Activated CD8-positive, alpha-beta memory T cell treated with anti-CD3 and anti-CD28 coated beads for 36 hours (primary cell): ENCODE measurements around the gene BEST4. TPM values are rescaled to one million over a fixed set of nuclear protein-coding genes. Genes with fewer than 3 reads are reported as not detected.
"Not testable (repeated sequence)": the region's sequence is repeated elsewhere in the genome, so short reads cannot be mapped to it uniquely, and the experiment has no call there.

Source experiments
- CTCF ChIA-PET: fragments of 350-600 bp; sonication (Branson Sonifier 250); formaldehyde crosslinking; loops from one replicate; lab custom pipeline; 2021; ENCODE audit warnings: antibody characterized with exemption; lab: Charles Lee
- POLR2A ChIA-PET: fragments of 350-600 bp; sonication (Branson Sonifier 250); formaldehyde crosslinking; loops from one replicate; lab custom pipeline; 2021; ENCODE audit warnings: antibody characterized with exemption; lab: Charles Lee
- total RNA-seq, 2 experiments: library from RNA; stranded (reverse); gene quantifications; one replicate each; pipeline ENCODE4 v1.2.3, GENCODE V29; 2021

Gene BEST4
- total RNA-seq, 2 experiments from 2014 or later, result 1.1 to 1.3 TPM

DNA sequence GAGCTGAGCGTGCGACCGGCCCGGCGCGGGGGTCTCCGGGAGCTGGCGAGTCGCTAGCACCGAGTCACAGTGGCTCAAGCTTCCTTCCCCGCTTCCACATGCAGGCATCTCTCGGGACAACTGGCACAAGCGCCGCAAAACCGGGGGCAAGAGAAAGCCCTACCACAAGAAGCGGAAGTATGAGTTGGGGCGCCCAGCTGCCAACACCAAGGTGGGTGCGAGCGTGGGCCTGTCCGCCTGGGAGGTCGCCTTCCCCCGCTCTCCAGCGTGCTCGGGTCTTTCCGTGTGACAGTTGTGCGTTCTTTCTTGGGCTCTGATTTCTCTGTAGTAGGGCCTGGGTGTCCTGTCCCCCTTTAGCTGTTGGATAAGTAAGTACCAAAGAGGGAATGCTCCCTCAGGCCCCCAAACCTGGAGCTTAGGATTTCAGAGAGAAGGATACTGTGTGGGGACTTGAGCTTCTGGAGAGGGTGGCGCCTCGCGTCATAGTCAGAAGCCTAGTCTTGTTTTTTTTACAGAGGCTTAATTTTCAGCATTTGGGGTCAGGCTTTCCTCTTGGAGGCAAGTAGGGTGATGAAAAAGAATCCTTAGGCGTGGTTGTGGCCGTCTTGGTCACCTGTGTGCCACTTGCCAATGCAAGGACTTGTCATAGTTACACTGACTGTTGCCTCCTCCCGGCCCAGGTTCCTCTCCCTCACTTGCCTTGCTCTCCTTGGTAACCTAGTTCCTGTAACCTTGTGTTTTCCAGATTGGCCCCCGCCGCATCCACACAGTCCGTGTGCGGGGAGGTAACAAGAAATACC is 11.8 kb downstream of the BEST4 start:
- ChIA-PET CTCF (interaction anchor here (1.2 to 2.5 kb wide), 6 partner anchors 9 to 45 kb away, joined by 3 to 16 read pairs (median 6); partner anchors contain the start of genes BTBD19, PLK3 and RNU5D-1), POLR2A (interaction anchor here (0.8 to 3.8 kb wide), 13 partner anchors 8 to 527 kb away, joined by 3 to 30 read pairs (median 7); partner anchors contain the start of genes BTBD19, HECTD3, PLK3 and RNU5D-1)

DNA sequence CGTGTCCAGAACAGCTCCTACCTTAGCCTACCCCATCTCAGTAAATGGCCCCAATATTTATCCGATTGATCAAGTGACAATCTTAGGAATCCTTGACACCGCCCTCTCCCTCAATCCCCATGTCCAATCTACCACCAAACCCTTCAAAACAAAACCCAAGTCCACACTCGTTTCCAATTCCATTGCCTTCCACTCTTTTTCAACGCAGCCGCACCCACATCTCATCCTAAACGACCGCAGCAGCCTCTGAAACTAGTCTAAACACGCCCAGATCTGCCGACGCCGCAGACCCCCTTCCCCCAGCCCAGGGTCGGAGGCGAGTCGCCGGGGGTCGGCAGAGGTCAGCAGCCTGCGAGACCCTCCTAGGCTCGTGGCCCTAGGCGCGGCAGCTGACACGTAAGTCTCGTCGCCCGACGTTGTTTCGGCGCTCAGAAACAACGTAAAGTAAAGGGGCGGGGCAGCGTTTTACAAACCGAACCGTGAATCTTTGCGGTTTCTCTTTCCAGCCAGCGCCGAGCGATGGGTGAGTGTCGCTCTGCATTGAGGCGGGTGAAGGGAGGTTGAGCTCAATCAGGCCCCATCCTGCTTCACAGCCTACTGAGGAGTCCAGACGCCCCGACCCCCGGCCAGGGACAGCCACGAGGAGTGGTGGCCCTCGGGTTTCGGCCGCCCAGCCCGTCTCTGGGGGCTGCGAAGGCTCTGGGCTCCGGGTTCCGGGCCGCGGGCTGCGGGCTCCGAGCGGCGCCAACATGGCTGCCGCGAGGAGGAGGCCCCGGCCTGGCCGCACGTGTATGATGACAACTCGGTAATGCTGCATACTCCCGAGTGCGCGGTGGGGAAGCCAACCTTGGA is 12.7 kb downstream of the BEST4 start, which contains the start of gene RPS8:
Gene RPS8, plus strand, starts transcription at position 463 of the 852 bp plus-strand sequence. Its CDS starts 57 bp downstream, at position 520.
- ChIA-PET CTCF (interaction anchor here (0.8 to 2.5 kb wide), 9 partner anchors 9 to 47 kb away, joined by 3 to 16 read pairs (median 6); partner anchors contain the start of genes BTBD19, PLK3 and RNU5D-1), POLR2A (interaction anchor here (0.8 to 3.8 kb wide), 16 partner anchors 9 to 528 kb away, joined by 3 to 30 read pairs (median 6); partner anchors contain the start of genes BTBD19, HECTD3, PLK3 and RNU5D-1)

DNA sequence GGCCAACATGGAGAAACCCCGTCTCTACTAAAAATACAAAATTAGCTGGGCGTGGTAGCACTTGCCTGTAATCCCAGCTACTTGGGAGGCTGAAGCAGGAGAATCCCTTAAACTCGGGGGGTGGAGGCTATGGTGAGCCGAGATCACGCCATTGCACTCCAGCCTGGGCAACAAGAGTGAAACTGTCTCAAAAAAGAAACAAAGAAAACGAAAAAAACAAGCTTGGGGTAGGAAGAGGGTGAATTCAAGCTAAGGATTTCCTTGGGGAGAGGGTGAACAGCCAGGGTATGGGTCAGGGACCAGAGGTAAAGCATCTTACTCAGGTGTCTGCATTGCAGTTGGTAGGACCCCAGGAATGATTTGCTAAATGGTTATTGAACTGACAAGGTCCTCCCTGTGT is 21.5 kb downstream of the BEST4 start:
- POLR2A ChIA-PET, result not testable (repeated sequence)

DNA sequence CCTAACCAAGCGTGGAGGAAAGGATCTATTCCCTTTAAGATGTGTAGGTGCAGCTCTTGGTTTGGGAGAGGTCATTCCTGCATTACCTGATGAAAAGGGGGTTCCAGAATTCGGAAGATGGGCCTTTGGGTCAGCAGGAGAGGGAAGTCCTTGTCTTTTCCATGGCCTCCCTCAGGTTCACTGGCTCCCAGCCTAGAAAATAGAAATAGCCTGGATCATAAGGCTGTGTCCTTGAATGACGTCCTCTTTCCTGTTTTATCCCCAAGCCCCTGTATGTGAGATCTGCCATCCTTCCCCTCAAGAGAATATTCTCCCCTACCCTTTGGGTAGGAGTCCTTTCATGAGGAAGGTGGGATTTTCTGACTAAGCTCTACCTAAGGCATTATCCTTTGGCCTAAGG is 27.1 kb downstream of the BEST4 start:
- ChIA-PET CTCF (no interaction called here), POLR2A (interaction anchor here (1.7 kb wide), 1 partner anchor 29 kb away, joined by 7 read pairs; no protein-coding TSS in a partner anchor)

More for the DNA sequence above, 21.5 kb downstream of the BEST4 start:
- CTCF ChIA-PET, result interaction anchor here (1.0 to 1.2 kb wide), 3 partner anchors 9 to 36 kb away, joined by 3 to 5 read pairs (median 4); partner anchors contain the start of genes RNU5D-1 and RPS8

DNA sequence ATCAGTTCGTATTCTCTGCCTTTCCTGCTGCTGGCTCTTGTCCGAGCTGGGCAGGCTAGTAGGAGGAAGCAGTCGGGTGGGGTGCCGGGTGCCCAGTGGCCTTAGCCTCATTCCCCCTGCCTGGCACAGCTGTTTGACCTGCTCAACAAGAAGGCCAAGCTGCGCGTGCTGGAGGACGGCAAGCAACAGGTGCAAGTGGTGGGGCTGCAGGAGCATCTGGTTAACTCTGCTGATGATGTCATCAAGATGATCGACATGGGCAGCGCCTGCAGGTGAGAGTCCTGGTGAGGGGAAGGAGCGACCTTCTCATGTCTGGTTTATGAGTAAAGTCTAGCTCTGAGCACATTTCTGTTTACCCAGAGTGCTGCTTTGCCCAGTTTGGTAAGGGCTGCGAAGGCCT is 28.9 kb downstream of the BEST4 start:
- ChIA-PET CTCF (interaction anchor here (0.9 to 1.3 kb wide), 2 partner anchors 9 to 11 kb away, joined by 3 to 4 read pairs; no protein-coding TSS in a partner anchor), POLR2A (no interaction called here)

DNA sequence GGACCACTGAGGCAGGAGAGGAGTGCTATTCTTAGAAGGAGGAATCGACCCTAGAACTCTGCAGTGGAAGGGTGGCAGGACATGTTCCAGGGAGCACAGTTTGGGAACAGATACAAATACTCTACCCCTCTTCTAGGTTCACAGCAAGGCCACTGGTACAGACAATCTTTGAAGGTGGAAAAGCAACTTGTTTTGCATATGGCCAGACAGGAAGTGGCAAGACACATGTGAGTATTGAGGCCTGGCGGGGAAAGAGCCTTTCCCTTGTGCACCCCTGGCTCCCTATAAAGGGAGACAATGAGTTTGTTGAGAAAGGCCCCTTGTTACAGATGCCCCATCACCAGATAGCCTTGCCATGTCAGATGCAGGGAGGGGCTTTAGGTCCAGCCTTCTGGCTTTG is 30.6 kb downstream of the BEST4 start:
- ChIA-PET POLR2A (no interaction called here), CTCF (no interaction called here)

DNA sequence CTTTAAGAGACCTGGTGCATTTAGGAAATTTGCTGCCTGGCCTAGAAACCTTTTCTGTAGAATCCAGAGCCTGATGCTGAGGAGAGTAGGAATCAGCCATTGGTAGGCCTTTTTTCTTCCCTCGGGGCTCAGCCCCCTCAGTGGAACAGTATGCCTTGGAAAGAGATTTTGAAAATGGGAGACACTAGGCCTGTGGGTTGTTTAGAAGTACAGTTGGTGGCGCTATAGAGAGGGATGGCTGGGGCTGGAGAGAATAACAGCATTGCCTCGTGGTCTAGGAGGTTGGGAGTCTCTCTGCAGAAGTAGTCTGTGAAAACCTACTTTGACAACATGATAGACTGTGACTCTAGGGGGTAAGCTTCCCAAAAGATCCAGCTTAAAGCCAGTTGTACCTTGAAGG is 40.1 kb downstream of the BEST4 start:
- ChIA-PET CTCF (interaction anchor here (0.7 to 1.1 kb wide), 4 partner anchors 11 to 122 kb away, joined by 3 to 4 read pairs (median 4); partner anchors contain the start of gene RNU5D-1), POLR2A (interaction anchor here (0.6 kb wide), 1 partner anchor 34 kb away, joined by 4 read pairs; no protein-coding TSS in a partner anchor)

DNA sequence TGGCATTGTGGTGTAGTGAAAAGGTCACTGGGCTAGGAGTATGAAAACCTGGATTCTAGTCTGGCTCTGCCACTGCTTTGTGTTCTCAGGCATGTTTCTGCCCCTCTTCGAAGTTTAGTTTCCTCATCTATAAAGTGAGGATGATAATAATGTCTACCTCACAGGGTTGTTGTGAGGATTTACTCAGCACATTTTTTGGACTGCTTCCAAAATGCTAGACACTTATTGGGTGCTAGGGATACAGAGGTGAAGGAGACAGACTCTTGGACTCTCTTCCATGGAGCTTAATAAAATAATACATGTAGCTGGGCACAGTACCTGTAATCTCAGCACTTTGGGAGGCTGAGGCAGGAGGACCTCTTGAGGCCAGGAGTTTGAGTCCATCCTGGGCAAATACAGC is 44.8 kb downstream of the BEST4 start:
- CTCF ChIA-PET, result interaction anchor here (0.6 kb wide), 1 partner anchor 1083 kb away, joined by 3 read pairs; no protein-coding TSS in a partner anchor
- POLR2A ChIA-PET, result interaction anchor here (1.2 kb wide), 1 partner anchor 32 kb away, joined by 3 read pairs; no protein-coding TSS in a partner anchor

DNA sequence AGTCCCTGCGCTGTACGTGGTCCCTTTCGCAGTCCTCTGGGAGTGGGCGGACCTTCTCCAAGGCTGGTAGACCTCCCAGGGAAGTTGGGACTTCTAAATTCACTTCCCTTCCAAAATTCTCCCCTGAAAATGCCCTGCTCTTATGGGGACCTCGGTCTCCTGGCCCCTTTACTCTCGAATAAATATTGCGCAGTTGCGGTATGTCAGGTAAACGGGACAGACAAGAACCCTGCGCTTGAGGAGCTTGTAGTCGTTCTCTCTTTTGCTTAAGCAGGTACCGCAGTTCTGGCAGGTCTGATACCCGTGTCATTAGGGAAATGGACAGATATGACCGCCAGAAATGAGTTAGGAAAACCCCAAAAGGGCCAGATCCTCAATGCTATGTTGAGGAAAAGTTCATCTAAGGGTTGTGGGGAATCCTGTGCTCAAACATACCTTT is 47.8 kb downstream of the BEST4 start:
- CTCF ChIA-PET, result interaction anchor here (1.0 to 2.8 kb wide), 3 partner anchors 9 to 47 kb away, joined by 3 to 14 read pairs (median 3); partner anchors contain the start of gene RNU5D-1
- POLR2A ChIA-PET, result interaction anchor here (0.7 to 1.6 kb wide), 5 partner anchors 9 to 60 kb away, joined by 3 to 10 read pairs (median 4); partner anchors contain the start of genes PLK3, RNU5D-1 and RPS8

DNA sequence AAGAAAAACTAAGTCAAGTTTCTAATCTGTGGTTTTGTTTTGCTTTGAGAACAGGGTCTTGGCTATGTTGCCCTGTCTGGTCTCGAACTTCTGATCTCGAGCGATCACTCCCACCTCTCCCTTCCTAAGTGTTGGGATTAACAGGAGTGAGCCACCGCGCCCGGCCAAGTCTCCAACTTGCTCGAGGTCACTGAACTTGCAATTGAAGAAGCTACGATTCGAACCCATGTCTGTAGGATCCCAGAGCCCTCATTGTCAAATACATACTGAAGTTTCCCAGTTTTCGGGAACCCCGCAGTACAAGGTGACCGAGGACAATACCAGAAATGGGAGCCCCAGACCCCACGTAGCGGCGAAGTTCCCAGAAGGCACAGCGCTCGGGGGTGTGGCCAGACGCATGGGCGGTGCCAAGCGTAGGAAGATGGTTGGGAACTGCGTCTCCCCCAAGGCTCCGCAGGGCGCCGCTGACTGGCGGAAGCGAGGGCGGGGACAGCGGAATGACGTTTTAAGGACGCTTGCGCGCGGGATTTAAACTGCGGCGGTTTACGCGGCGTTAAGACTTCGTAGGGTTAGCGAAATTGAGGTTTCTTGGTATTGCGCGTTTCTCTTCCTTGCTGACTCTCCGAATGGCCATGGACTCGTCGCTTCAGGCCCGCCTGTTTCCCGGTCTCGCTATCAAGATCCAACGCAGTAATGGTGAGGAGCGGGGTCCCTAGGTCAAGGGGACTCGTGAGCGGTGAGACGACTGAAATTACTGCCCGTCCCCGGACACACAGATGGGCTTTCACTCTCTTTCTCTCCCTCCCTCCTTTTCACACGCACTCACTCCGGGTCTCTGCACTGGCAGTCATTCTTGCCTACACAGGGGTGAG is 48.4 kb downstream of the BEST4 start, which contains the start of gene KIF2C:
Gene KIF2C, plus strand, starts transcription at position 531 of the 872 bp plus-strand sequence. Its CDS starts 96 bp downstream, at position 627.
- ChIA-PET POLR2A (interaction anchor here (0.5 to 1.6 kb wide), 5 partner anchors 8 to 754 kb away, joined by 3 to 5 read pairs (median 4); partner anchors contain the start of gene PLK3), CTCF (interaction anchor here (1.0 to 2.8 kb wide), 3 partner anchors 9 to 47 kb away, joined by 3 to 14 read pairs (median 3); partner anchors contain the start of gene RNU5D-1)

DNA sequence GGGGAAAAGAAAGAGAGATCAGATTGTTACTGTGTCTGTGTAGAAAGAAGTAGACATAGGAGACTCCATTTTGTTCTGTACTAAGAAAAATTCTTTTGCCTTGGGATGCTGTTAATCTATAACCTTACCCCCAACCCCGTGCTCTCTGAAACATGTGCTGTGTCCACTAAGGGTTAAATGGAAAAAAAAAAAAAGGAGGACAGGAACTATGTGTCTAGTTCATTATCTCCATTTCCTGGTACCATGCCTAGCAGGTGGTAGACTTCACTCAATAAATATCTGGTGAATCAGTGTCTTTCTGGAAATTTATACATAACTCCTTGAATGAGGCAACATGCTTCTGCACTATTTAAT is 49.0 kb downstream of the BEST4 start:
- CTCF ChIA-PET, result not testable (repeated sequence)
- POLR2A ChIA-PET, result interaction anchor here (0.6 to 1.6 kb wide), 4 partner anchors 8 to 753 kb away, joined by 3 to 4 read pairs (median 4); partner anchors contain the start of gene PLK3

DNA sequence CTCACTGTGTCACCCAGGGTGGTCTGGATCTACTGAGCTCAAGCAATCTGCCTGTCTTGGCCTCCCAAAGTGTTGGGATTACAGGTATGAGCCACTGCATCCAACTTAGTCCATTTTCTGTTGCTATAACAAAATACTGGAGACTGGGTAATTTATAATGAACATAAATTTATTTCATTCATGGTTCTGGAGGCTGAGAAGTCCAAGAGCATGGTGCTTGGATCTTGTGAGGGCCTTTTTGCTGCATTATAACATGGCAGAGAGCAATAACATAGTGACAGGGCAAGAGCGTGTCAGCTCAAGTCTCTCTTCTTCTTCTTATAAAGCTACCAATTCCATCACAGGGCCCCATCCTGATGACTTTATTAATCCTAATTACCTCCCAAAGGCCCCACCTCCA is 52.0 kb downstream of the BEST4 start:
- ChIA-PET POLR2A (interaction anchor here (1.8 kb wide), 1 partner anchor 14 kb away, joined by 5 read pairs; no protein-coding TSS in a partner anchor), CTCF (interaction anchor here (0.7 to 0.8 kb wide), 2 partner anchors 10 to 14 kb away, joined by 3 read pairs; no protein-coding TSS in a partner anchor)

DNA sequence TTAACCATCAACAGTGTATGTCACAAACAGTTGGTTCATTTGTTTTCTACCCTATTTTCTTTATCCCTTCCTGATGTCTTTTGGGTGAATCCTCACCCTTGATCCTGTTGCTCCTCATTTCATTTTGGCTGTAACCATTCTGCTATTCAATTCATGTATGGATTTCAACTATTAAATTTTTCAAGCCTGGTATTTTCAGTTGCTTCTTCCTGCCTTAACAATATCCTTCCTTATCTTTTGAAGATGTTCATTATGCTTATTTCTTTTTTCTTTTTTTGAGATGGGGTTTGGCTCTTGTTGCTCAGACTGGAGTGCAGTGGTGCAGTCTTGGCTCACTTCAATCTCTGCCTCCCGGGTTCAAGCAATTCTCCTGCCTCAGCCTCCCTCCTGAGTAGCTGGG is 54.2 kb downstream of the BEST4 start:
- CTCF ChIA-PET, result no interaction called here
- POLR2A ChIA-PET, result interaction anchor here (4.9 kb wide), 1 partner anchor 12 kb away, joined by 153 read pairs; no protein-coding TSS in a partner anchor
